Activated CD4-positive, alpha-beta memory T cell treated with anti-CD3 and anti-CD28 coated beads, Interleukin-2, amount 10 ng/mL, durations not matched to agents 7 days and 5 days (primary cell): ENCODE results near the gene TBL1XR1. TPM values are rescaled to one million over a fixed set of nuclear protein-coding genes. Genes with fewer than 3 reads are reported as not detected.
"Not testable (repeated sequence)": the region's sequence is repeated elsewhere in the genome, so short reads cannot be mapped to it uniquely, and the experiment has no call there.

Experiments
- CTCF ChIA-PET: fragments of 350-600 bp; sonication (Branson Sonifier 250); formaldehyde crosslinking; loops from one replicate; lab custom pipeline; 2021; ENCODE audit warnings: antibody characterized with exemption, inconsistent platforms; lab: Charles Lee
- POLR2A ChIA-PET: fragments of 350-600 bp; sonication (Branson Sonifier 250); formaldehyde crosslinking; loops from one replicate; lab custom pipeline; 2021; ENCODE audit warnings: antibody characterized with exemption; lab: Charles Lee
- DNase-seq: peaks from one replicate; pipeline ENCODE4 v3.0.0-alpha.2; 2020
- H3K27ac Mint-ChIP-seq: one replicate; pipeline ENCODE4 v1.8.0; 2021; ENCODE audit warnings: mild to moderate bottlenecking, mixed read lengths
- H3K27me3 Mint-ChIP-seq: one replicate; pipeline ENCODE4 v1.8.0; 2021; ENCODE audit warnings: mixed read lengths
- H3K36me3 Mint-ChIP-seq: one replicate; pipeline ENCODE4 v1.8.0; 2021; ENCODE audit warnings: low read depth, mixed read lengths
- H3K4me1 Mint-ChIP-seq: one replicate; pipeline ENCODE4 v1.8.0; 2021; ENCODE audit warnings: mixed read lengths
- H3K4me3 Mint-ChIP-seq: one replicate; pipeline ENCODE4 v1.8.0; 2021; ENCODE audit warnings: mild to moderate bottlenecking, mixed read lengths
- H3K9me3 Mint-ChIP-seq: one replicate; pipeline ENCODE4 v1.8.0; 2021; ENCODE audit warnings: mixed read lengths
- total RNA-seq, 2 experiments: library from RNA; stranded (reverse); gene quantifications; one replicate each; pipeline ENCODE4 v1.2.3, GENCODE V29; 2021

TBL1XR1 gene
- total RNA-seq, 2 experiments from 2014 or later: 178 to 187 TPM

GRCh38 chr3:177190184-177190583, 7.1 kb downstream of the TBL1XR1 start:
- POLR2A ChIA-PET, H3K27me3 Mint-ChIP-seq, DNase-seq, H3K4me3 Mint-ChIP-seq, H3K27ac Mint-ChIP-seq, H3K9me3 Mint-ChIP-seq: not testable (repeated sequence)
- peaks cover 42% of the 10 kb centered on the region for H3K36me3 Mint-ChIP-seq
- CTCF ChIA-PET: interaction anchor here (1.0 kb wide), 1 partner anchor 50 kb away, joined by 5 read pairs; no protein-coding TSS in a partner anchor
- H3K4me1 Mint-ChIP-seq: peaks cover 57% of the 10 kb centered on the region

GRCh38 chr3:177188325-177188724, 9.0 kb downstream of the TBL1XR1 start:
- ChIA-PET POLR2A (interaction anchor here (0.6 to 1.9 kb wide), 2 partner anchors 13 to 132 kb away, joined by 3 to 5 read pairs; no protein-coding TSS in a partner anchor), CTCF (interaction anchor here (1.2 kb wide), 1 partner anchor 120 kb away, joined by 3 read pairs; no protein-coding TSS in a partner anchor)
- not testable (repeated sequence) for DNase-seq, H3K27ac Mint-ChIP-seq, H3K9me3 Mint-ChIP-seq, H3K4me3 Mint-ChIP-seq, H3K27me3 Mint-ChIP-seq
- Mint-ChIP-seq H3K4me1 (peaks cover 48% of the 10 kb centered on the region), H3K36me3 (peaks cover 31% of the 10 kb centered on the region)

GRCh38 chr3:177186306-177186705, 11.0 kb downstream of the TBL1XR1 start:
- no peak for DNase-seq
- POLR2A ChIA-PET: no interaction called here
- H3K27me3 Mint-ChIP-seq: no peaks in the 10 kb centered on the region
- CTCF ChIA-PET: no interaction called here
- H3K4me1 Mint-ChIP-seq: peaks cover 42% of the 10 kb centered on the region
- H3K4me3 Mint-ChIP-seq: no peak overlapping the region
- H3K27ac Mint-ChIP-seq: no peak overlapping the region
- H3K36me3 Mint-ChIP-seq: peaks cover 22% of the 10 kb centered on the region
- H3K9me3 Mint-ChIP-seq: no peaks in the 10 kb centered on the region

GRCh38 chr3:177185035-177185574, 12.2 kb downstream of the TBL1XR1 start:
- ChIA-PET POLR2A (interaction anchor here (0.6 to 1.6 kb wide), 3 partner anchors 11 to 633 kb away, joined by 3 to 6 read pairs (median 3); no protein-coding TSS in a partner anchor), CTCF (no interaction called here)
- Mint-ChIP-seq H3K27me3 (no peaks in the 10 kb centered on the region), H3K4me3 (no peak overlapping the region), H3K27ac (no peak overlapping the region), H3K4me1 (peaks cover 39% of the 10 kb centered on the region), H3K36me3 (peaks cover 18% of the 10 kb centered on the region), H3K9me3 (no peaks in the 10 kb centered on the region)
- DNase-seq: no peak

- POLR2A ChIA-PET: interaction anchor here (0.6 to 1.6 kb wide), 3 partner anchors 12 to 632 kb away, joined by 3 to 6 read pairs (median 3); no protein-coding TSS in a partner anchor
- H3K27ac Mint-ChIP-seq, H3K27me3 Mint-ChIP-seq, CTCF ChIA-PET, H3K4me3 Mint-ChIP-seq, H3K9me3 Mint-ChIP-seq, DNase-seq: not testable (repeated sequence)
- Mint-ChIP-seq H3K36me3 (peaks cover 20% of the 10 kb centered on the region), H3K4me1 (peaks cover 41% of the 10 kb centered on the region)
These were observed 12.7 kb downstream of the TBL1XR1 start for GRCh38 chr3:177184602-177185001.

- no peak overlapping the region for H3K27ac Mint-ChIP-seq
- no peaks in the 10 kb centered on the region for H3K9me3 Mint-ChIP-seq
- H3K4me3 Mint-ChIP-seq: no peak overlapping the region
These were observed 14.9 kb downstream of the TBL1XR1 start for GRCh38 chr3:177182352-177182751.

GRCh38 chr3:177181418-177181817, 15.9 kb downstream of the TBL1XR1 start:
- H3K27ac Mint-ChIP-seq: no peak overlapping the region
- no peaks in the 10 kb centered on the region for H3K9me3 Mint-ChIP-seq
- CTCF ChIA-PET: no interaction called here
- no peak overlapping the region for H3K4me3 Mint-ChIP-seq
- no peaks in the 10 kb centered on the region for H3K27me3 Mint-ChIP-seq
- POLR2A ChIA-PET: no interaction called here
- peaks cover 38% of the 10 kb centered on the region for H3K4me1 Mint-ChIP-seq
- peaks cover 33% of the 10 kb centered on the region for H3K36me3 Mint-ChIP-seq
- DNase-seq: no peak

More at GRCh38 chr3:177182352-177182751, 14.9 kb downstream of the TBL1XR1 start:
- POLR2A ChIA-PET: no interaction called here
- CTCF ChIA-PET: no interaction called here
- Mint-ChIP-seq H3K4me1 (peaks cover 42% of the 10 kb centered on the region), H3K27me3 (no peaks in the 10 kb centered on the region), H3K36me3 (peaks cover 33% of the 10 kb centered on the region)
- no peak for DNase-seq

GRCh38 chr3:177180506-177180905, 16.8 kb downstream of the TBL1XR1 start:
- H3K4me1 Mint-ChIP-seq: peaks cover 34% of the 10 kb centered on the region
- no peaks in the 10 kb centered on the region for H3K9me3 Mint-ChIP-seq
- no peaks in the 10 kb centered on the region for H3K27me3 Mint-ChIP-seq
- H3K36me3 Mint-ChIP-seq: peaks cover 31% of the 10 kb centered on the region
- H3K27ac Mint-ChIP-seq: no peak overlapping the region
- ChIA-PET POLR2A (no interaction called here), CTCF (no interaction called here)
- no peak for DNase-seq
- H3K4me3 Mint-ChIP-seq: no peak overlapping the region

- Mint-ChIP-seq H3K4me3 (no peak overlapping the region), H3K36me3 (peaks cover 26% of the 10 kb centered on the region), H3K27me3 (no peaks in the 10 kb centered on the region), H3K9me3 (no peaks in the 10 kb centered on the region), H3K27ac (no peak overlapping the region), H3K4me1 (peaks cover 28% of the 10 kb centered on the region)
- no peak for DNase-seq
- CTCF ChIA-PET: no interaction called here
- POLR2A ChIA-PET: no interaction called here
These were observed 17.8 kb downstream of the TBL1XR1 start for GRCh38 chr3:177179281-177180067.

GRCh38 chr3:177177749-177178221, 19.5 kb downstream of the TBL1XR1 start:
- DNase-seq: no peak
- ChIA-PET CTCF (interaction anchor here (0.7 kb wide), 1 partner anchor 79 kb away, joined by 3 read pairs; no protein-coding TSS in a partner anchor), POLR2A (no interaction called here)
- no peaks in the 10 kb centered on the region for H3K27me3 Mint-ChIP-seq
- no peak overlapping the region for H3K27ac Mint-ChIP-seq
- peaks cover 28% of the 10 kb centered on the region for H3K4me1 Mint-ChIP-seq
- H3K4me3 Mint-ChIP-seq: no peak overlapping the region
- H3K9me3 Mint-ChIP-seq: no peaks in the 10 kb centered on the region
- peaks cover 28% of the 10 kb centered on the region for H3K36me3 Mint-ChIP-seq

- H3K4me1 Mint-ChIP-seq: peaks cover 27% of the 10 kb centered on the region
- POLR2A ChIA-PET: interaction anchor here (0.9 kb wide), 1 partner anchor 21 kb away, joined by 3 read pairs; no protein-coding TSS in a partner anchor
- peaks cover 4% of the 10 kb centered on the region for H3K9me3 Mint-ChIP-seq
- CTCF ChIA-PET: no interaction called here
- no peaks in the 10 kb centered on the region for H3K27me3 Mint-ChIP-seq
- no peak for DNase-seq
- H3K4me3 Mint-ChIP-seq: no peak overlapping the region
- H3K36me3 Mint-ChIP-seq: peaks cover 39% of the 10 kb centered on the region
- H3K27ac Mint-ChIP-seq: no peak overlapping the region
These were observed 22.6 kb downstream of the TBL1XR1 start for GRCh38 chr3:177174607-177175170.

- Mint-ChIP-seq H3K4me3 (no peak overlapping the region), H3K4me1 (peaks cover 36% of the 10 kb centered on the region), H3K9me3 (peaks cover 15% of the 10 kb centered on the region), H3K36me3 (peaks cover 51% of the 10 kb centered on the region), H3K27ac (no peak overlapping the region), H3K27me3 (no peaks in the 10 kb centered on the region)
- DNase-seq: no peak
- CTCF ChIA-PET: no interaction called here
- POLR2A ChIA-PET: no interaction called here
These were observed 27.2 kb downstream of the TBL1XR1 start for GRCh38 chr3:177169936-177170722.
